G401 (cell line): Measurements from ENCODE around the gene ANXA3. TPM values are rescaled to one million over a fixed set of nuclear protein-coding genes. Genes with fewer than 3 reads are reported as not detected.

ENCODE experiments used
- DNase-seq: peaks from one replicate; pipeline ENCODE4 v3.0.0-alpha.2; 2015; ENCODE audit warnings: low spot score
- in situ Hi-C: cut with HindIII; loops from 2 replicates; pipeline ENCODE4 v1.10.0; 2016; ENCODE audit warnings: low sequenced_read_pairs, mixed read lengths
- total RNA-seq: library from RNA; depleted of rRNA; stranded (reverse); fragments of >200 nt; shearing (Covaris generic); gene quantifications from 2 replicates; pipeline ENCODE4 v1.2.3, GENCODE V29; 2014

Gene ANXA3
- total RNA-seq, 1 experiment from 2014 or later, result not detected

GRCh38 chr4:78603384-78603783, 51.8 kb downstream of the ANXA3 start:
- DNase-seq, result no peak
- in situ Hi-C loops, result no loop called here

- in situ Hi-C loops, result no loop called here
- no peak for DNase-seq
Observed at GRCh38 chr4:78604988-78605387, 53.4 kb downstream of the ANXA3 start.

GRCh38 chr4:78606035-78606434, 54.5 kb downstream of the ANXA3 start:
- in situ Hi-C loops, result no loop called here
- no peak for DNase-seq

GRCh38 chr4:78606530-78607095, 55.0 kb downstream of the ANXA3 start:
- in situ Hi-C loops, result no loop called here
- no peak for DNase-seq

- in situ Hi-C loops, result no loop called here
- no peak for DNase-seq
Observed at GRCh38 chr4:78608684-78609083, 57.1 kb downstream of the ANXA3 start.

GRCh38 chr4:78609580-78609979, 58.0 kb downstream of the ANXA3 start:
- in situ Hi-C loops, result no loop called here

GRCh38 chr4:78610546-78611214, 59.1 kb downstream of the ANXA3 start:
- in situ Hi-C loops, result no loop called here
- DNase-seq, result no peak

More at GRCh38 chr4:78609580-78609979, 58.0 kb downstream of the ANXA3 start:
- no peak for DNase-seq

GRCh38 chr4:78611215-78611558, 59.6 kb downstream of the ANXA3 start:
- in situ Hi-C loops, result no loop called here
- DNase-seq, result no peak

- in situ Hi-C loops, result no loop called here
- DNase-seq, result peak; percentile 23
Observed at GRCh38 chr4:78612398-78613178, 61.0 kb downstream of the ANXA3 start.

- in situ Hi-C loops, result no loop called here
- no peak for DNase-seq
Observed at GRCh38 chr4:78613522-78614321, 62.2 kb downstream of the ANXA3 start.

- no peak for DNase-seq
- in situ Hi-C loops, result no loop called here
Observed at GRCh38 chr4:78616046-78616498, 64.5 kb downstream of the ANXA3 start.

GRCh38 chr4:78618436-78618835, 66.9 kb downstream of the ANXA3 start:
- no peak for DNase-seq
- in situ Hi-C loops, result no loop called here

- DNase-seq, result no peak
- in situ Hi-C loops, result no loop called here
Observed at GRCh38 chr4:78621395-78621794, 69.8 kb downstream of the ANXA3 start.

- in situ Hi-C loops, result no loop called here
- DNase-seq, result no peak
Observed at GRCh38 chr4:78622253-78622979, 70.8 kb downstream of the ANXA3 start.

GRCh38 chr4:78624048-78624447, 72.5 kb downstream of the ANXA3 start:
- DNase-seq, result no peak
- in situ Hi-C loops, result no loop called here

- in situ Hi-C loops, result no loop called here
- no peak for DNase-seq
Observed at GRCh38 chr4:78625073-78625472, 73.5 kb downstream of the ANXA3 start.

GRCh38 chr4:78627046-78627965, 75.7 kb downstream of the ANXA3 start:
- DNase-seq, result no peak
- in situ Hi-C loops, result no loop called here
